Skin of body (tissue), 1 donor: ENCODE data around the gene MB21D2. TPM values are rescaled to one million over a fixed set of nuclear protein-coding genes. Genes with fewer than 3 reads are reported as not detected.

Source experiments
- total RNA-seq: library from RNA; depleted of rRNA; stranded (reverse); fragments of >200 nt; gene quantifications from one replicate; pipeline ENCODE4 v1.2.3, GENCODE V29; 2014

MB21D2 gene
- total RNA-seq, 1 donor from 2014 or later: 14.4 TPM

Other genes starting within 250 kb of the MB21D2 start
- gene FGF12, start 190.3 kb downstream of the MB21D2 start, total RNA-seq: 1.4 TPM